Smooth muscle cell of the brain vasculature (primary cell): ENCODE measurements around the gene LYG2.
"Not testable (repeated sequence)": the region's sequence is repeated elsewhere in the genome, so short reads cannot be mapped to it uniquely, and the experiment has no call there.

Experiments
- DNase-seq: peaks from one replicate; pipeline ENCODE4 v3.0.0-alpha.2; 2012; ENCODE audit warnings: low read depth, low spot score

LYG2 gene

DNA sequence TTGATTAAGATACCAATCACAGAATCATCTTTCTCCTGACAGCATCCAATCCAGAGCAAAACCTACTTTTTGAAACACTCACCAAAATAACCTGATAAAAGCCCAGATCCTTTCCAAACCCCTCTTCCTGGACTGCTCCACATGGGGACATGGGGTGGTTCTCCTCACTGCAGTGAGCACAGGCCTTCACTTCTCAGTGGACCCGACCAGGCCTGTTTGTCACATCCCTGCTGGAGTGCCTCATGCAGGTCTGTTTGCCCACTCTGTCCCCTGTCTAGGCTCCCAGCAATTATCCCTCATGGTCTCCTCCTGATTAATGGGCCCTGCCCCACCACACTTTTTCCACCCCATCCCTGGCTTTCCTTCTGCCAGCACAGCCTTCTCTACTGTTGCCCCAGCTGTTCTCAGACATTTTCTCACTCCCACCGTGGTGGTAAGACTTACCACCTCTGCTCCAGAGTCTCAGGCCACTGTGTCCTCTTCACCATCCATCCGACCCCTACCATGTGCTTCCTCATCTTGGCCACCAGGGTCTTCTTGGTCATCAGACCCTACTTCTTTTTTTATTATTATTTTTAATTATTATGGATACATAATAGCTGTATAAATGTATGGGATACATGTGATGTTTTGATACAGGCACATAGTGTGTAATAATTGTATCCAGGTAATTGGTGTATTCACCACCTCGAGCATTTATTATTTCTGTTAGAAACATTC, 53.3 kb downstream of the LYG2 start:
- DNase-seq = no peak

DNA sequence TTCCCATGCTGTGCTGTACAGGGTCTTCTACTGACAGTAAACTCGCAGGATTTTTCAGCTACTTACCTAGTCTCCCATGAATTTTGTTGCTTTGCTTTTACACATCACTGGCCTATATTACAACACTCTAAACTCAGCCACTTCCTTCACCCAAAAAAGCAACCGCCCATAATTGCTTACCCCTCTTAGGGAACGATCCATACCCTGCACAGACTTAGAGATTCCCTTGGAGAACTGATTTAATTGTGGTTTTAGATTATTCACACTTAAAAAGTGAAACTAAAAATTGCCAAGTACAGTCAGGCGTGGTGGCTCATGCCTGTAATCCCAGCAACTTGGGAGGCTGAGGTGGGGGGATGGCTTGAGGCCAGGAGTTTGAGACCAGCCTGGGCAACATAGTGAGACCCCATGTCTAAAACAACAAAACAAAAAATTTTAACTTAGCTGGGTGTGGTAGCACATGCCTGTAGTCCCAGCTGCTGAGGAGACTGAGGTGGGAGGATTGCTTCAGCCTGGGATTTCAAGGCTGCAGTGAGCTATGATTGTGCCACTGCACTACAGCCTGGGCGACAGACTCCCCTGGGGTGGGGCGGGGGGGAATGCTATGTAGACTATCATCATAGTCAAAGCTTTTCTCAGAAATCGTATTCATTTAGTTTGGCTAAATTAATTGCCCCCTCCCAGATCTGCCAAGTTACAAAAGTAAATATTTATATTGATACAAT, 55.2 kb downstream of the LYG2 start:
- no peak for DNase-seq

- no peak for DNase-seq
These were observed 57.2 kb downstream of the LYG2 start for GRCh38 chr2:99198103-99198841.

DNA sequence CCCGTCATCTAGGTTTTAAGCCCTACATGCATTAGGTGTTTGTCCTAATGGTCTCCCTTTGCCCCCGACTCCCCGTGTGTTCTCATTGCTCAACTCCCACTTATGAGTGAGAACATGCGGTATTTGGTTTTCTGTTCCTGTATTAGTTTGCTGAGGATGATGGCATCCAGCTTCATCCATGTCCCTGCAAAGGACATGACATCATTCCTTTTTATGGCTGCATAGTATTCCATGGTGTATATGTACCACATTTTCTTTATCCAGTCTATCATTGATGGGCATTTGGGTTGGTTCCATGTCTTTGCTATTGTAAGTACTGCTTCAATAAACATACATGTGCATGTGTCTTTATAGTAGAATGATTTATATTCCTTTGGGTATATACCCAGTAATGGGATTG, 63.1 kb downstream of the LYG2 start:
- not testable (repeated sequence) for DNase-seq
